Stimulated activated memory B cell treated with anti-CD40 and anti-IgM and Interleukin-4, amounts not matched to agents 10 μg/mL and 1 μg/mL and 100 μg/mL, for 72 hours (primary cell): ENCODE measurements around the gene GFI1B.
A peak's percentile ranks its signal among the peaks of the same experiment; 100 is the strongest.

Experiments
- ATAC-seq: fragments of 150-1000 bp; cut with Tn5 transposase; 2 replicates; pipeline ENCODE4 v1.10.0; 2021
- H3K27ac Mint-ChIP-seq: one replicate; pipeline ENCODE4 v1.8.0; 2022; ENCODE audit warnings: mild to moderate bottlenecking, mixed read lengths
- H3K27me3 Mint-ChIP-seq: one replicate; pipeline ENCODE4 v1.8.0; 2022; ENCODE audit warnings: mixed read lengths
- H3K36me3 Mint-ChIP-seq: one replicate; pipeline ENCODE4 v1.8.0; 2022; ENCODE audit warnings: mixed read lengths
- H3K4me1 Mint-ChIP-seq: one replicate; pipeline ENCODE4 v1.8.0; 2022; ENCODE audit warnings: mixed read lengths
- H3K4me3 Mint-ChIP-seq: one replicate; pipeline ENCODE4 v1.8.0; 2022; ENCODE audit warnings: mild to moderate bottlenecking, moderate library complexity, mixed read lengths
- H3K9me3 Mint-ChIP-seq: one replicate; pipeline ENCODE4 v1.8.0; 2022; ENCODE audit warnings: mixed read lengths

Gene GFI1B

DNA sequence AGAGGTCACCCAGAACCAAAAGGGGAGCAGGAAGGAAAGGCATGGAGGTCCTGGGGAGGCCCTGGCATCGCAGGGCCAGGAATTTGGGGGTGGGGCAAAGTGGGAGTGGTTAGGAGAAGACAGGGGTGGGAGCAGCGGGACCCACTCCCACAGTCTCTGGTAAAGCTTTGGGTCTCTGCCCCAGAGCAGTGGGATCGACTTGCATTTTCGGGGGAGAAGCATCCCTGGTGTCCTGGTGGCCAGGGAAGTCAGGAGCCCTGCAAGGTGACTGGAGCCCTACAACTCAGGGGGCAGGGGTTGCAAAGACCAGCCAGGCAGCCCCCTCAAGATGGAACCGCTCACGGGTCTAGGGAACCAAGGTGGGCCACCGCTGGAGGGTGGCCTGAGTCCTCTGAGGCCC lies 29.9 kb downstream of the GFI1B start:
- H3K27ac Mint-ChIP-seq = no peak overlapping the region
- no peak for ATAC-seq
- H3K4me3 Mint-ChIP-seq = no peak overlapping the region
- no peaks in the 10 kb centered on the region for H3K36me3 Mint-ChIP-seq
- peaks cover 83% of the 10 kb centered on the region for H3K27me3 Mint-ChIP-seq
- H3K9me3 Mint-ChIP-seq = peaks cover 10% of the 10 kb centered on the region
- H3K4me1 Mint-ChIP-seq = no peaks in the 10 kb centered on the region

GRCh38 chr9:133008824-133009223 lies 30.3 kb downstream of the GFI1B start:
- Mint-ChIP-seq H3K27ac (no peak overlapping the region), H3K27me3 (peaks cover 79% of the 10 kb centered on the region), H3K4me1 (no peaks in the 10 kb centered on the region), H3K36me3 (no peaks in the 10 kb centered on the region), H3K4me3 (no peak overlapping the region), H3K9me3 (peaks cover 10% of the 10 kb centered on the region)
- no peak for ATAC-seq

DNA sequence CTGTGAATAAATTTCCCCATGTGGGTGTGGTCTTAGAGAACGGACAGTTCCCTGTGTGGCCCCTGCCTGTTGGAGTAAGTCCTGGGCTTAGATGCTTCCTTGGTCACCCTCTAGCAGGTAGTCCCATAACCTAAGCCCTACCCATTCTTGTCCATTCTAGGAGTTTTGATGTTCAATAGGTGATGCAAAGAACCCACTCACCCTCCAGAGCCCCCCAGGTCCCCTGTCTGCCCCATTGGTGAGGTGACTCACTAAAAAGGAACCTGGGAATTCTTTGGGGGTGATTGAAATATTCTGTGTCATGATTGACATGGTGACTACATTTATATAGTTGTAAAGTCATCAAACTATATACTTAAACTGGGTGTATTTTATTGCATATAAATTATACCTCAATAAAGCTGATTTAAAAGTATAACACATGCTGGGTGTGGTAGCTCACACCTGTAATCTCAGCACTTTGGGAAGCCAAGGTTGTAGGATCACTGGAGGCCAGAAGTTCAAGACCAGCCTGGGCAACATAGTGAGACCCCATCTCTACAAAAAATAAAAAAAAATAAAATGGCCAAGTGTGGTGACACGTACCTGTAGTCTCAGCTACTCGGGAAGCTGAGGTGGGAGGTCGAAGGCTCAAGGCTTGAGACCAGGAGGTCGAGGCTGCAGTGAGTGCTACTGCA lies 31.6 kb downstream of the GFI1B start:
- no peak overlapping the region for H3K27ac Mint-ChIP-seq
- no peaks in the 10 kb centered on the region for H3K36me3 Mint-ChIP-seq
- ATAC-seq = no peak
- peaks cover 13% of the 10 kb centered on the region for H3K9me3 Mint-ChIP-seq
- no peaks in the 10 kb centered on the region for H3K4me1 Mint-ChIP-seq
- H3K27me3 Mint-ChIP-seq = peaks cover 75% of the 10 kb centered on the region
- no peak overlapping the region for H3K4me3 Mint-ChIP-seq

GRCh38 chr9:133014696-133015095 lies 36.2 kb downstream of the GFI1B start:
- Mint-ChIP-seq H3K4me1 (no peaks in the 10 kb centered on the region), H3K4me3 (no peak overlapping the region), H3K27ac (no peak overlapping the region), H3K27me3 (peaks cover 45% of the 10 kb centered on the region), H3K9me3 (peaks cover 7% of the 10 kb centered on the region), H3K36me3 (no peaks in the 10 kb centered on the region)
- no peak for ATAC-seq

GRCh38 chr9:133023117-133023890 lies 44.8 kb downstream of the GFI1B start:
- H3K4me1 Mint-ChIP-seq = peaks cover 7% of the 10 kb centered on the region
- no peaks in the 10 kb centered on the region for H3K27me3 Mint-ChIP-seq
- H3K27ac Mint-ChIP-seq = no peak overlapping the region
- no peak overlapping the region for H3K4me3 Mint-ChIP-seq
- H3K9me3 Mint-ChIP-seq = no peaks in the 10 kb centered on the region
- ATAC-seq = no peak
- H3K36me3 Mint-ChIP-seq = no peaks in the 10 kb centered on the region

- no peaks in the 10 kb centered on the region for H3K36me3 Mint-ChIP-seq
- peaks cover 28% of the 10 kb centered on the region for H3K4me1 Mint-ChIP-seq
- ATAC-seq = no peak
- H3K27ac Mint-ChIP-seq = no peak overlapping the region
- H3K27me3 Mint-ChIP-seq = no peaks in the 10 kb centered on the region
- H3K4me3 Mint-ChIP-seq = no peak overlapping the region
- H3K9me3 Mint-ChIP-seq = no peaks in the 10 kb centered on the region
Measured at GRCh38 chr9:133026426-133026825, 47.9 kb downstream of the GFI1B start.

- peaks cover 34% of the 10 kb centered on the region for H3K4me1 Mint-ChIP-seq
- ATAC-seq = no peak
Measured at GRCh38 chr9:133027134-133027533, 48.6 kb downstream of the GFI1B start.

DNA sequence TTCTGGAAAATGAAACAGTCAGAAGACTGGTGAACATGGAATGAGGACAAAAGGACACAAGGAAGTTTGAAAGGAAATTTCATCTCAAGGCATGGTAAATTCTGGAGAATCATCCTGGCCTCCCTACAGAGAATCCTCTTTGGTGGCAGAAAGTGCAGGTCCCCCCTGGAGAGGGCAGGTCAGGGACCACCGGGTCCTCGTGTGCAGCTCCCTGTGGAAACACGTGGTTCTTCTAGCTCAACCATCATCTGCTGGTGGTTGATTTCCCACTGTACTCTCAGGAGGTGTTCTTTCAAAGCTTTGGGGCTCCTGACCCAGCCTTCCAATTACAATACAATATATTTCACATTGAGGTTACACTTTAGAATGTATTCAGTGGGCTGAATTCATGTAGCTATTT lies 49.7 kb downstream of the GFI1B start:
- H3K36me3 Mint-ChIP-seq = no peaks in the 10 kb centered on the region
- no peak overlapping the region for H3K4me3 Mint-ChIP-seq
- no peaks in the 10 kb centered on the region for H3K27me3 Mint-ChIP-seq
- no peak overlapping the region for H3K27ac Mint-ChIP-seq
- ATAC-seq = no peak
- no peaks in the 10 kb centered on the region for H3K9me3 Mint-ChIP-seq
- peaks cover 36% of the 10 kb centered on the region for H3K4me1 Mint-ChIP-seq

More at GRCh38 chr9:133027134-133027533, 48.6 kb downstream of the GFI1B start:
- no peak overlapping the region for H3K4me3 Mint-ChIP-seq
- no peaks in the 10 kb centered on the region for H3K27me3 Mint-ChIP-seq
- no peak overlapping the region for H3K27ac Mint-ChIP-seq
- no peaks in the 10 kb centered on the region for H3K36me3 Mint-ChIP-seq
- no peaks in the 10 kb centered on the region for H3K9me3 Mint-ChIP-seq

DNA sequence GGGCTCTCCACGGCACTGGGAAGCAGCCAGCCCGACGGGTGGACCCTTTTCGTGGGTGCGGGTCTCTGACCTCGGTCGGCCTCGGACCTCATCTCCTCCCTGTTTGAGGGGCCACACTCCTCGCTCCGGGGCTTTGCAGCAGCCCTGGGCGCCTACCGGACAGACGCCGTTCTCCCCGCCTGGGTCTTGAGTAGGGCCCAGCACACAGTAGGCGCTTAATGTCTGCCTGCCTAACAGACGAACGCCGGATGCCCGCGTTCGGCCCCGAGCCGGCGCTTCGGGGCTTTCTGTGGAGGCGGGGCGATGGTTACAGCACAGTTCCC lies 51.5 kb downstream of the GFI1B start:
- Mint-ChIP-seq H3K4me1 (peaks cover 44% of the 10 kb centered on the region), H3K27me3 (no peaks in the 10 kb centered on the region), H3K36me3 (peaks cover 4% of the 10 kb centered on the region), H3K4me3 (peak overlapping the region; percentile 94), H3K27ac (peak overlapping the region; percentile 93), H3K9me3 (no peaks in the 10 kb centered on the region)
- peak; percentile 10 for ATAC-seq

DNA sequence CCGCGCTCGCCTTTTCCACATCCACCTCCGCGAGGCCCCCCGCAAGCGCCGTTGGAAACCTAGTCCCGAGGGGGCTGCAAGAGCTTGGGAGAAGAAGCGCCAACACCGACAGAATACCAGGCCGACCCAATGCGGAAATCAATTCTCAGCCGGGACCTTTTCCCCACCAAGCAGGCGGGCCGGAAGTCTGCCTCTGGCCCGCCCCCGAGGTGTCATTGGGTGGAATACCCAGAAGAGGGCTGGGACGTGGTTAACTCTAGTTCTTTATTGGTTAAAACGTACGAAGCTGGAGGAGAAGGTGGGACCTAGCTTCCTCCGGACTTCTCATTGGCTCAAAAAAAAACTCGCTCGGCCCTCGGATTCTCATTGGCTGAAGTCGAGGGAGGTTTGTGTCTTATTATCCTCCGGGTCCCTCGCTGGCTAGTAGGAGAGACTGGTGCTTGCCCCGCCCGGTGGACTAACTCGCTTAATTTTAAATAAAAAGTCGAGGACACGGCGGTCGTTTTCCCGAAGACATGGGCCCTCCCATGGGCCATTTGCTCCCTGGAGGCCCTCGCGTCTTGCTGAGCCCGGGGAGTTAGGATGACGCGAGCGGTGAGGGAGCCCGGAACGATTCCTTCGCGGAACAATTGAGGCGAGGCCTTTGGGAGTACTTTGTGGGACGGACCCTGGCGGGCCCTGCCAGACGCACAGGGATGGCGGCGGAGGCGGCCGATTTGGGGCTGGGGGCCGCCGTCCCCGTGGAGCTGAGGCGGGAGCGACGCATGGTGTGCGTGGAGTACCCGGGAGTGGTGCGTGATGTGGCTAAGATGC lies 52.0 kb downstream of the GFI1B start, which contains the start of gene GTF3C5:
GTF3C5 (plus strand) TSS at position 681 of the 813 bp plus-strand sequence; CDS start at position 696, 15 bp downstream.
- peak; percentile 99 for ATAC-seq
- no peaks in the 10 kb centered on the region for H3K9me3 Mint-ChIP-seq
- no peaks in the 10 kb centered on the region for H3K27me3 Mint-ChIP-seq
- peak within 1 kb of the TSS; percentile 93 for H3K27ac Mint-ChIP-seq
- H3K36me3 Mint-ChIP-seq = peaks cover 4% of the 10 kb centered on the region
- peak within 1 kb of the TSS; percentile 94 for H3K4me3 Mint-ChIP-seq
- H3K4me1 Mint-ChIP-seq = peaks cover 45% of the 10 kb centered on the region

DNA sequence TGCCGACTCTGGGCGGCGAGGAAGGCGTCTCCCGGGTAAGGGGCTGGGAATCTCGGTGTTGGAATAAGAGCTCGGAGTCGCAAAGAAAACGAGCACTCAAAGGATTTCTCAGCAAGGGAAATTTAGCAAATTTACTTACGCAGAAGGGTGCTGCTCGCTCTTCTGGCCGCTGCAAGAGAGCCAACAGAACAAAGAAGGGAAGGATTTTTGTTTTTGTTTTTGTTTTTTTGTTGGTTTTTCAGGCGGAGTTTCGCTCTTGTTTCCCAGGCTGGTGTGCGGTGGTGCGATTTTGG lies 52.6 kb downstream of the GFI1B start:
- Mint-ChIP-seq H3K9me3 (no peaks in the 10 kb centered on the region), H3K4me1 (peaks cover 48% of the 10 kb centered on the region), H3K36me3 (peaks cover 4% of the 10 kb centered on the region), H3K4me3 (peak overlapping the region; percentile 94), H3K27me3 (no peaks in the 10 kb centered on the region), H3K27ac (peak overlapping the region; percentile 93)
- no peak for ATAC-seq

GRCh38 chr9:133031496-133031911 lies 53.0 kb downstream of the GFI1B start:
- Mint-ChIP-seq H3K27ac (peak overlapping the region; percentile 93), H3K36me3 (peaks cover 4% of the 10 kb centered on the region), H3K27me3 (no peaks in the 10 kb centered on the region), H3K4me1 (peaks cover 51% of the 10 kb centered on the region), H3K4me3 (peak overlapping the region; percentile 94), H3K9me3 (no peaks in the 10 kb centered on the region)
- ATAC-seq = no peak

DNA sequence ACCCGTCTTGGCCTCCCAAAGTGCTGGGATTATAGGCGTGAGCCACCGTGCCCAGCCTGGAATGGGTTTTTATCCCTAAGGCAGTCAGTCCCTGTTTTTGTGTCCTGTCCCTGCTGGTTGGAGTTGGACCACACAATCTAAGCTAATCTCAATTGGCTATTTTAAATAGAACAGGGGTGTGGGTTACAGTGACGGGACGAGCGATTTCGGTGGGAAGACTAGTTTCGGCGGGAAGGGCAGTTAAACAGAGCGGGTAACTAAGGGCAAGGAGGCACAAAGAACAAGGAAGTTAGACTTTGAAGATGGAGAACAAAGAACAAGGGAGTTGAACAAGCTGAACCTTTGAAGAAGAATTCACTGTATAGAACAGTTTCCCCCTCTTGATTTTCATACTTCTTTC lies 53.7 kb downstream of the GFI1B start:
- peaks cover 51% of the 10 kb centered on the region for H3K4me1 Mint-ChIP-seq
- no peak for ATAC-seq
- H3K9me3 Mint-ChIP-seq = no peaks in the 10 kb centered on the region
- no peaks in the 10 kb centered on the region for H3K27me3 Mint-ChIP-seq
- H3K27ac Mint-ChIP-seq = peak overlapping the region; percentile 93
- H3K36me3 Mint-ChIP-seq = peaks cover 4% of the 10 kb centered on the region
- peak overlapping the region; percentile 94 for H3K4me3 Mint-ChIP-seq

DNA sequence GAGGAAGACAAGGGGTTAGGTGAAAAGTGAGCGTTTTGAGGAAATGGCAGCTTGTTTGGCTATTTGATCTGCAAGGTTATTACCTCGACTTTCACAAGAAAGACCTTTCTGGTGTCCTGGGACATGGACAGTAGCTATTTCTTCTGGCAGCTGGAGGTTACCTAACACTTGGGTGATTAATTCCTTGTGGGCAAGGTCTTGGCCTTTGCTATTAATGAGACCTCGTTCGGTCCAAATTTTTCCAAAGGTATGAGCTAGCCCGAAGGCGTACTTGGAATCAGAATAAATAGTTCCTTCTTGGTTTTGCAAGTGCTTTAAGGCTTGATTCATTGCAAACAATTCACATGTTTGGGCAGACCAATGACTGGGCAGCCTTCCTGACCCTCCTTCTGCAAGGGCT lies 57.2 kb downstream of the GFI1B start:
- Mint-ChIP-seq H3K4me1 (peaks cover 50% of the 10 kb centered on the region), H3K27me3 (no peaks in the 10 kb centered on the region), H3K4me3 (no peak overlapping the region), H3K36me3 (peaks cover 13% of the 10 kb centered on the region), H3K9me3 (no peaks in the 10 kb centered on the region), H3K27ac (no peak overlapping the region)
- no peak for ATAC-seq

DNA sequence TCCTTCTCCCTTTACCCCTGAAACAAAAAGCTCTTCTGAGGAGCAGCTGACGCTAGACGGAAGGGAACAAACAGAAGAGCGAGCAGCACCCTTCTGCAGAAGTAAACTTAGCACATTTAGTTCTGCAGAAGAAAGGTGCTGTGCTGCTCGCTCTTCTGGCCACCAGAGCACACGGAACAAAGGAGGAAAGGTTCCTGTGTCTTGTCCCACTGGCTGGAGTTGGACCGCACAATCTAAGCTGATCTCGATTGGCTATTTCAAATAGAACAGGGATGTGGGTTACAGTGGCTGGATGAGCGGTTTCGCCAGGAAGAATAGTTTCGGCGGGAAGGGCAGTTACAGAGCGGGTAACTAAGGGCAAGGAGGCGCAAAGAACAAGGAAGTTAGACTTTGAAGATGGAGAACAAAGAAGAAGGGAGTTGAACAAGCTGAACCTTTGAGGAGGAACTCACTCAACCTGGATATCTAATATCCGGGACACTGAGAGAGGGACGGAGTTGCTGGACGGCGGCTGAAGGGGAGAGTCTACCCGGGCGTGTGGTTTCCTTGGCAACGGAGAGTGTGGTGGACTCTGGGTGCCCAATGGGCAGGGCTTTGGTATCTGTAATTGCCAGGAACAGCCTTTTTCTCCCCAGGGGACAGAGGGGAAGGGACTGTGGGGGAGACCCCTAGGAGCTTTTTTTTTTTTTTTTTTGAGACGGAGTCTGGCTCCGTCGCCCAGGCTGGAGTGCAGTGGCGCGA lies 59.5 kb downstream of the GFI1B start:
- no peak overlapping the region for H3K4me3 Mint-ChIP-seq
- H3K27ac Mint-ChIP-seq = no peak overlapping the region
- H3K4me1 Mint-ChIP-seq = peaks cover 30% of the 10 kb centered on the region
- peaks cover 28% of the 10 kb centered on the region for H3K36me3 Mint-ChIP-seq
- no peaks in the 10 kb centered on the region for H3K27me3 Mint-ChIP-seq
- H3K9me3 Mint-ChIP-seq = no peaks in the 10 kb centered on the region
- no peak for ATAC-seq
